Measurements from ENCODE around the gene VPS51. TPM values are rescaled to one million over a fixed set of nuclear protein-coding genes. Genes with fewer than 3 reads are reported as not detected.
A peak's percentile ranks its signal among the peaks of the same experiment; 100 is the strongest.

VPS51 gene
- total and polyA plus RNA-seq, 2 of the 13 experiments (the other 11 are each of a cell fraction or from before 2014, with no cell fraction given) = 76.3 to 90.6 TPM

GRCh38 chr11:65121447-65121864 lies 25.4 kb downstream of the VPS51 start (continued):
- TF ChIP-seq, protein P1, sequence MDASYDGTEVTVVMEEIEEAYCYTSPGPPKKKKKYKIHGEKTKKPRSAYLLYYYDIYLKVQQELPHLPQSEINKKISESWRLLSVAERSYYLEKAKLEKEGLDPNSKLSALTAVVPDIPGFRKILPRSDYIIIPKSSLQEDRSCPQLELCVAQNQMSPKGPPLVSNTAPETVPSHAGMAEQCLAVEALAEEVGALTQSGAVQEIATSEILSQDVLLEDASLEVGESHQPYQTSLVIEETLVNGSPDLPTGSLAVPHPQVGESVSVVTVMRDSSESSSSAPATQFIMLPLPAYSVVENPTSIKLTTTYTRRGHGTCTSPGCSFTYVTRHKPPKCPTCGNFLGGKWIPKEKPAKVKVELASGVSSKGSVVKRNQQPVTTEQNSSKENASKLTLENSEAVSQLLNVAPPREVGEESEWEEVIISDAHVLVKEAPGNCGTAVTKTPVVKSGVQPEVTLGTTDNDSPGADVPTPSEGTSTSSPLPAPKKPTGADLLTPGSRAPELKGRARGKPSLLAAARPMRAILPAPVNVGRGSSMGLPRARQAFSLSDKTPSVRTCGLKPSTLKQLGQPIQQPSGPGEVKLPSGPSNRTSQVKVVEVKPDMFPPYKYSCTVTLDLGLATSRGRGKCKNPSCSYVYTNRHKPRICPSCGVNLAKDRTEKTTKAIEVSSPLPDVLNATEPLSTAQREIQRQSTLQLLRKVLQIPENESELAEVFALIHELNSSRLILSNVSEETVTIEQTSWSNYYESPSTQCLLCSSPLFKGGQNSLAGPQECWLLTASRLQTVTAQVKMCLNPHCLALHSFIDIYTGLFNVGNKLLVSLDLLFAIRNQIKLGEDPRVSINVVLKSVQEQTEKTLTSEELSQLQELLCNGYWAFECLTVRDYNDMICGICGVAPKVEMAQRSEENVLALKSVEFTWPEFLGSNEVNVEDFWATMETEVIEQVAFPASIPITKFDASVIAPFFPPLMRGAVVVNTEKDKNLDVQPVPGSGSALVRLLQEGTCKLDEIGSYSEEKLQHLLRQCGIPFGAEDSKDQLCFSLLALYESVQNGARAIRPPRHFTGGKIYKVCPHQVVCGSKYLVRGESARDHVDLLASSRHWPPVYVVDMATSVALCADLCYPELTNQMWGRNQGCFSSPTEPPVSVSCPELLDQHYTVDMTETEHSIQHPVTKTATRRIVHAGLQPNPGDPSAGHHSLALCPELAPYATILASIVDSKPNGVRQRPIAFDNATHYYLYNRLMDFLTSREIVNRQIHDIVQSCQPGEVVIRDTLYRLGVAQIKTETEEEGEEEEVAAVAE (CRISPR knock-in tag; IDR thresholded peaks at IDR 0.05; ENCODE audit: borderline replicate concordance) = no peak
- TF ChIP-seq AGO1 (IDR thresholded peaks at IDR 0.05; ENCODE audit: low read depth, low read length, poor library complexity, severe bottlenecking) (no peak), FOXA3 (CRISPR knock-in tag; IDR thresholded peaks at IDR 0.05) (no peak), ZNF772 (CRISPR knock-in tag; IDR thresholded peaks at IDR 0.05) (no peak), PBX2 (CRISPR knock-in tag; IDR thresholded peaks at IDR 0.05) (no peak), SP2 (CRISPR knock-in tag; IDR thresholded peaks at IDR 0.05) (no peak), ZNF317 (CRISPR knock-in tag; IDR thresholded peaks at IDR 0.05) (0 out of 2 replicates have a peak, but pooled peaks have one; percentile 20), ZNF446 (CRISPR knock-in tag; IDR thresholded peaks at IDR 0.05) (no peak), FOXK1 (CRISPR knock-in tag; IDR thresholded peaks at IDR 0.05; ENCODE audit: borderline replicate concordance, low read depth) (no peak), ZSCAN9 (CRISPR knock-in tag; IDR thresholded peaks at IDR 0.05; ENCODE audit: borderline replicate concordance) (no peak), TFAP4 (IDR thresholded peaks at IDR 0.05; ENCODE audit: borderline replicate concordance, low read depth) (peak; percentile 32; the same call in 1 of the 2 replicates)
- TF ChIP-seq, protein P2, sequence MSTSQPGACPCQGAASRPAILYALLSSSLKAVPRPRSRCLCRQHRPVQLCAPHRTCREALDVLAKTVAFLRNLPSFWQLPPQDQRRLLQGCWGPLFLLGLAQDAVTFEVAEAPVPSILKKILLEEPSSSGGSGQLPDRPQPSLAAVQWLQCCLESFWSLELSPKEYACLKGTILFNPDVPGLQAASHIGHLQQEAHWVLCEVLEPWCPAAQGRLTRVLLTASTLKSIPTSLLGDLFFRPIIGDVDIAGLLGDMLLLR (CRISPR knock-in tag; IDR thresholded peaks at IDR 0.05) = no peak; the same call in 1 of the 2 replicates
- TF ChIP-seq, protein P3, sequence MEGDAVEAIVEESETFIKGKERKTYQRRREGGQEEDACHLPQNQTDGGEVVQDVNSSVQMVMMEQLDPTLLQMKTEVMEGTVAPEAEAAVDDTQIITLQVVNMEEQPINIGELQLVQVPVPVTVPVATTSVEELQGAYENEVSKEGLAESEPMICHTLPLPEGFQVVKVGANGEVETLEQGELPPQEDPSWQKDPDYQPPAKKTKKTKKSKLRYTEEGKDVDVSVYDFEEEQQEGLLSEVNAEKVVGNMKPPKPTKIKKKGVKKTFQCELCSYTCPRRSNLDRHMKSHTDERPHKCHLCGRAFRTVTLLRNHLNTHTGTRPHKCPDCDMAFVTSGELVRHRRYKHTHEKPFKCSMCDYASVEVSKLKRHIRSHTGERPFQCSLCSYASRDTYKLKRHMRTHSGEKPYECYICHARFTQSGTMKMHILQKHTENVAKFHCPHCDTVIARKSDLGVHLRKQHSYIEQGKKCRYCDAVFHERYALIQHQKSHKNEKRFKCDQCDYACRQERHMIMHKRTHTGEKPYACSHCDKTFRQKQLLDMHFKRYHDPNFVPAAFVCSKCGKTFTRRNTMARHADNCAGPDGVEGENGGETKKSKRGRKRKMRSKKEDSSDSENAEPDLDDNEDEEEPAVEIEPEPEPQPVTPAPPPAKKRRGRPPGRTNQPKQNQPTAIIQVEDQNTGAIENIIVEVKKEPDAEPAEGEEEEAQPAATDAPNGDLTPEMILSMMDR (CRISPR knock-in tag; IDR thresholded peaks at IDR 0.05) = peak; percentile 28; the same call in 1 of the 2 replicates
